ENCODE results near the gene DCST2.
A peak's percentile ranks its signal among the peaks of the same experiment; 100 is the strongest.

The DCST2 gene

GRCh38 chr1:155006601-155007101, 26.9 kb downstream of the DCST2 start:
- no peak overlapping the region for H2AK5ac ChIP-seq (ENCODE audit: low read length)
- H3K18ac ChIP-seq (ENCODE audit: low read length) = no peak overlapping the region
- H3K27ac ChIP-seq (ENCODE audit: low read depth, low read length) = no peak overlapping the region
- no peak overlapping the region for H2BK120ac ChIP-seq (ENCODE audit: insufficient read depth, low read length, poor library complexity)
- H3K4me1 ChIP-seq (ENCODE audit: control insufficient read depth in 1 of 2, insufficient read depth in 2 of 2, low read length in 2 of 2) = peaks cover 15 to 16% of the 10 kb centered on the region in 2 experiments
- peaks cover 20% of the 10 kb centered on the region for H3K79me1 ChIP-seq (ENCODE audit: low read length)
- no peak overlapping the region for H4K12ac ChIP-seq (ENCODE audit: low read depth, low read length)
- no peak for DNase-seq
- H4K91ac ChIP-seq (ENCODE audit: low read depth, low read length) = no peak overlapping the region
- H2BK5ac ChIP-seq (ENCODE audit: low read depth, low read length, poor library complexity) = no peak overlapping the region
- H3K36me3 ChIP-seq (ENCODE audit: control insufficient read depth in 1 of 2, insufficient read depth in 2 of 2, low read length in 2 of 2) = peaks cover 3 to 9% of the 10 kb centered on the region in 2 experiments
- H3K4ac ChIP-seq (ENCODE audit: low read depth, low read length) = peak overlapping the region; percentile 53
- H3K23ac ChIP-seq (ENCODE audit: low read length) = no peak overlapping the region
- H3K27me3 ChIP-seq (ENCODE audit: insufficient read depth, low read length) = no peaks in the 10 kb centered on the region
- H3K79me2 ChIP-seq (ENCODE audit: control insufficient read depth, insufficient read depth, low read length, poor library complexity) = peaks cover 18% of the 10 kb centered on the region
- no peak overlapping the region for H3K9ac ChIP-seq (ENCODE audit: low read length)
- H3K4me3 ChIP-seq (ENCODE audit: low read depth, low read length) = no peak overlapping the region
- no CpG with 5 or more reads among the region's 2 CpGs for WGBS (ENCODE audit: extremely low coverage, insufficient coverage, insufficient read length)
- H3K9me3 ChIP-seq (ENCODE audit: insufficient read depth, low read depth, low read length) = no peaks in the 10 kb centered on the region
- no peak overlapping the region for H2BK12ac ChIP-seq (ENCODE audit: low read length)
- H3K4me2 ChIP-seq (ENCODE audit: low read length) = no peak overlapping the region
- H3K14ac ChIP-seq (ENCODE audit: low read length) = no peak overlapping the region
- no peak overlapping the region for H4K8ac ChIP-seq (ENCODE audit: low read depth, low read length)
- H2AFZ ChIP-seq (ENCODE audit: insufficient read depth, low read length, poor library complexity) = no peak overlapping the region

- Histone ChIP-seq H3K36me3 (ENCODE audit: control insufficient read depth in 1 of 2, insufficient read depth in 2 of 2, low read length in 2 of 2) (peaks cover 0 to 7% of the 10 kb centered on the region in 2 experiments), H3K4me3 (ENCODE audit: low read depth, low read length) (no peak overlapping the region), H3K23ac (ENCODE audit: low read length) (no peak overlapping the region), H3K14ac (ENCODE audit: low read length) (no peak overlapping the region), H3K27ac (ENCODE audit: low read depth, low read length) (no peak overlapping the region), H2BK120ac (ENCODE audit: insufficient read depth, low read length, poor library complexity) (no peak overlapping the region), H2AK5ac (ENCODE audit: low read length) (no peak overlapping the region), H3K4me1 (ENCODE audit: control insufficient read depth in 1 of 2, insufficient read depth in 2 of 2, low read length in 2 of 2) (peaks cover 15 to 20% of the 10 kb centered on the region in 2 experiments), H3K27me3 (ENCODE audit: insufficient read depth, low read length) (no peaks in the 10 kb centered on the region), H2BK12ac (ENCODE audit: low read length) (no peak overlapping the region), H3K4me2 (ENCODE audit: low read length) (no peak overlapping the region), H3K18ac (ENCODE audit: low read length) (no peak overlapping the region), H3K9me3 (ENCODE audit: insufficient read depth, low read depth, low read length) (no peaks in the 10 kb centered on the region), H2BK5ac (ENCODE audit: low read depth, low read length, poor library complexity) (no peak overlapping the region), H3K9ac (ENCODE audit: low read length) (no peak overlapping the region), H4K8ac (ENCODE audit: low read depth, low read length) (no peak overlapping the region), H2AFZ (ENCODE audit: insufficient read depth, low read length, poor library complexity) (no peak overlapping the region), H3K79me1 (ENCODE audit: low read length) (peaks cover 31% of the 10 kb centered on the region), H4K12ac (ENCODE audit: low read depth, low read length) (no peak overlapping the region), H3K4ac (ENCODE audit: low read depth, low read length) (peak overlapping the region; percentile 60), H4K91ac (ENCODE audit: low read depth, low read length) (no peak overlapping the region), H3K79me2 (ENCODE audit: control insufficient read depth, insufficient read depth, low read length, poor library complexity) (peaks cover 20% of the 10 kb centered on the region)
- no peak for DNase-seq
- no CpG with 5 or more reads among the region's 17 CpGs for WGBS (ENCODE audit: extremely low coverage, insufficient coverage, insufficient read length)
These were observed 28.2 kb downstream of the DCST2 start for GRCh38 chr1:155005076-155006011.

GRCh38 chr1:155004352-155005075, 29.1 kb downstream of the DCST2 start:
- WGBS (ENCODE audit: extremely low coverage, insufficient coverage, insufficient read length) = no CpG with 5 or more reads among the region's 5 CpGs
- Histone ChIP-seq H3K14ac (ENCODE audit: low read length) (peak overlapping the region; percentile 69), H2AK5ac (ENCODE audit: low read length) (peak overlapping the region; percentile 44), H3K36me3 (ENCODE audit: control insufficient read depth in 1 of 2, insufficient read depth in 2 of 2, low read length in 2 of 2) (peaks cover 0 to 7% of the 10 kb centered on the region in 2 experiments), H3K9me3 (ENCODE audit: insufficient read depth, low read depth, low read length) (no peaks in the 10 kb centered on the region), H3K4me3 (ENCODE audit: low read depth, low read length) (peak overlapping the region; percentile 93), H3K4me2 (ENCODE audit: low read length) (peak overlapping the region; percentile 95), H3K79me2 (ENCODE audit: control insufficient read depth, insufficient read depth, low read length, poor library complexity) (peaks cover 22% of the 10 kb centered on the region), H2AFZ (ENCODE audit: insufficient read depth, low read length, poor library complexity) (peak overlapping the region; percentile 26), H3K18ac (ENCODE audit: low read length) (peak overlapping the region; percentile 73), H4K8ac (ENCODE audit: low read depth, low read length) (peak overlapping the region; percentile 7), H2BK12ac (ENCODE audit: low read length) (peak overlapping the region; percentile 51), H4K91ac (ENCODE audit: low read depth, low read length) (peak overlapping the region; percentile 97), H2BK120ac (ENCODE audit: insufficient read depth, low read length, poor library complexity) (peak overlapping the region; percentile 55), H2BK5ac (ENCODE audit: low read depth, low read length, poor library complexity) (peak overlapping the region; percentile 1), H3K4me1 (ENCODE audit: control insufficient read depth in 1 of 2, insufficient read depth in 2 of 2, low read length in 2 of 2) (peaks cover 21 to 27% of the 10 kb centered on the region in 2 experiments), H3K27me3 (ENCODE audit: insufficient read depth, low read length) (no peaks in the 10 kb centered on the region), H3K4ac (ENCODE audit: low read depth, low read length) (peak overlapping the region; percentile 8), H4K12ac (ENCODE audit: low read depth, low read length) (peak overlapping the region; percentile 34), H3K23ac (ENCODE audit: low read length) (peak overlapping the region; percentile 23), H3K79me1 (ENCODE audit: low read length) (peaks cover 36% of the 10 kb centered on the region), H3K27ac (ENCODE audit: low read depth, low read length) (peak overlapping the region; percentile 20), H3K9ac (ENCODE audit: low read length) (no peak overlapping the region)
- DNase-seq = no peak

- Histone ChIP-seq H3K79me2 (ENCODE audit: control insufficient read depth, insufficient read depth, low read length, poor library complexity) (peaks cover 18% of the 10 kb centered on the region), H3K14ac (ENCODE audit: low read length) (peak overlapping the region; percentile 69)
- WGBS (ENCODE audit: extremely low coverage, insufficient coverage, insufficient read length) = no CpG with 5 or more reads among the region's 34 CpGs
These were observed 29.7 kb downstream of the DCST2 start for GRCh38 chr1:155003766-155004351.

More at GRCh38 chr1:155003766-155004351, 29.7 kb downstream of the DCST2 start:
- H2BK120ac ChIP-seq (ENCODE audit: insufficient read depth, low read length, poor library complexity) = peak overlapping the region; percentile 96
- H3K4ac ChIP-seq (ENCODE audit: low read depth, low read length) = peak overlapping the region; percentile 98
- peak overlapping the region; percentile 95 for H2BK5ac ChIP-seq (ENCODE audit: low read depth, low read length, poor library complexity)
- no peaks in the 10 kb centered on the region for H3K27me3 ChIP-seq (ENCODE audit: insufficient read depth, low read length)
- H3K4me3 ChIP-seq (ENCODE audit: low read depth, low read length) = peak overlapping the region; percentile 93
- peak overlapping the region; percentile 89 for H3K27ac ChIP-seq (ENCODE audit: low read depth, low read length)
- H3K36me3 ChIP-seq (ENCODE audit: control insufficient read depth in 1 of 2, insufficient read depth in 2 of 2, low read length in 2 of 2) = peaks cover 0 to 7% of the 10 kb centered on the region in 2 experiments
- H3K4me2 ChIP-seq (ENCODE audit: low read length) = peak overlapping the region; percentile 95
- peak overlapping the region; percentile 9 for H2AK5ac ChIP-seq (ENCODE audit: low read length)
- DNase-seq = no peak
- peak overlapping the region; percentile 97 for H4K91ac ChIP-seq (ENCODE audit: low read depth, low read length)
- peaks cover 22 to 28% of the 10 kb centered on the region in 2 experiments for H3K4me1 ChIP-seq (ENCODE audit: control insufficient read depth in 1 of 2, insufficient read depth in 2 of 2, low read length in 2 of 2)
- H4K8ac ChIP-seq (ENCODE audit: low read depth, low read length) = peak overlapping the region; percentile 23
- H4K12ac ChIP-seq (ENCODE audit: low read depth, low read length) = peak overlapping the region; percentile 2
- peaks cover 36% of the 10 kb centered on the region for H3K79me1 ChIP-seq (ENCODE audit: low read length)
- H2BK12ac ChIP-seq (ENCODE audit: low read length) = peak overlapping the region; percentile 1
- H3K18ac ChIP-seq (ENCODE audit: low read length) = peak overlapping the region; percentile 73
- H3K9me3 ChIP-seq (ENCODE audit: insufficient read depth, low read depth, low read length) = no peaks in the 10 kb centered on the region
- H3K9ac ChIP-seq (ENCODE audit: low read length) = peak overlapping the region; percentile 44
- H2AFZ ChIP-seq (ENCODE audit: insufficient read depth, low read length, poor library complexity) = peak overlapping the region; percentile 26
- H3K23ac ChIP-seq (ENCODE audit: low read length) = no peak overlapping the region
